ENCODE data around the gene RAB3IL1.

- TF ChIP-seq CTCF (IDR thresholded peaks at IDR 0.05; ENCODE audit: borderline replicate concordance, extremely low read depth, low read length, poor library complexity, severe bottlenecking) = no peak
- TF ChIP-seq EZH2 (IDR thresholded peaks at IDR 0.05; ENCODE audit: borderline replicate concordance, low read depth, low read length, severe bottlenecking) = no peak
These were observed 17.1 kb downstream of the RAB3IL1 start for GRCh38 chr11:61900251-61900650.
